ENCODE measurements around the gene HCAR3.

HCAR3 gene

GRCh38 chr12:122669397-122670070 is 47.1 kb downstream of the HCAR3 start:
- H3K4me1 ChIP-seq (ENCODE audit: control insufficient read depth in 1 of 2, insufficient read depth in 1 of 2, low read depth in 1 of 2, low read length in 1 of 2) = no peaks in the 10 kb centered on the region
- peaks cover 9% of the 10 kb centered on the region for H3K27me3 ChIP-seq
- TF ChIP-seq, protein P1, sequence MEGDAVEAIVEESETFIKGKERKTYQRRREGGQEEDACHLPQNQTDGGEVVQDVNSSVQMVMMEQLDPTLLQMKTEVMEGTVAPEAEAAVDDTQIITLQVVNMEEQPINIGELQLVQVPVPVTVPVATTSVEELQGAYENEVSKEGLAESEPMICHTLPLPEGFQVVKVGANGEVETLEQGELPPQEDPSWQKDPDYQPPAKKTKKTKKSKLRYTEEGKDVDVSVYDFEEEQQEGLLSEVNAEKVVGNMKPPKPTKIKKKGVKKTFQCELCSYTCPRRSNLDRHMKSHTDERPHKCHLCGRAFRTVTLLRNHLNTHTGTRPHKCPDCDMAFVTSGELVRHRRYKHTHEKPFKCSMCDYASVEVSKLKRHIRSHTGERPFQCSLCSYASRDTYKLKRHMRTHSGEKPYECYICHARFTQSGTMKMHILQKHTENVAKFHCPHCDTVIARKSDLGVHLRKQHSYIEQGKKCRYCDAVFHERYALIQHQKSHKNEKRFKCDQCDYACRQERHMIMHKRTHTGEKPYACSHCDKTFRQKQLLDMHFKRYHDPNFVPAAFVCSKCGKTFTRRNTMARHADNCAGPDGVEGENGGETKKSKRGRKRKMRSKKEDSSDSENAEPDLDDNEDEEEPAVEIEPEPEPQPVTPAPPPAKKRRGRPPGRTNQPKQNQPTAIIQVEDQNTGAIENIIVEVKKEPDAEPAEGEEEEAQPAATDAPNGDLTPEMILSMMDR (IDR thresholded peaks at IDR 0.05) = no peak
- no peak overlapping the region for H3K27ac ChIP-seq
- H3K36me3 ChIP-seq = no peaks in the 10 kb centered on the region
- no peaks in the 10 kb centered on the region for H3K9me3 ChIP-seq
- no peak overlapping the region for H3K4me3 ChIP-seq (ENCODE audit: low read depth in 1 of 2, low read length in 1 of 2)

DNA sequence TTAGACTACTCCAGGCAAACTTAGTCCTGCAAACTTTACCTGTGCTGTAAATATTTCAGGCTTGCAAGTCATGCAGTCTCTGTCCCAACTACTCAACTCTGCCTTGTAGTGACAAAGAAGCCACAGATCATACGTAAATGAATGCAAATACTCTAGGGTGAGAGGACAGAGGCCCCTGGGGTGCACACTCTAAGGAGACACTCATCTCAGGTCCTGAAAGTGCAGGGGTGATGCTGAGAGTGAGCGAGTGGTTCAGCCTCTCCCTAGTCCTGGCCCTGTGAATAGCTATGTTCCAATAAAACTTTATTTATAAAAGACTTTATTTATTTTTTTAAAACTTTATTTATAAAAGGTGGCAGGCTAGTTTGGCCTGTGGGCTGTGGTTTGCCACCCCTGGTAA is 48.3 kb downstream of the HCAR3 start:
- H3K36me3 ChIP-seq = no peaks in the 10 kb centered on the region
- peaks cover 3% of the 10 kb centered on the region for H3K27me3 ChIP-seq
- no peaks in the 10 kb centered on the region for H3K9me3 ChIP-seq
- H3K4me1 ChIP-seq (ENCODE audit: control insufficient read depth in 1 of 2, insufficient read depth in 1 of 2, low read depth in 1 of 2, low read length in 1 of 2) = no peaks in the 10 kb centered on the region
- no peak overlapping the region for H3K27ac ChIP-seq
- no peak overlapping the region for H3K4me3 ChIP-seq (ENCODE audit: low read depth in 1 of 2, low read length in 1 of 2)
- TF ChIP-seq, protein P1 (IDR thresholded peaks at IDR 0.05) = no peak

- H3K4me3 ChIP-seq (ENCODE audit: low read depth in 1 of 2, low read length in 1 of 2) = no peak overlapping the region
- TF ChIP-seq, protein P1 (IDR thresholded peaks at IDR 0.05) = no peak
- no peaks in the 10 kb centered on the region for H3K4me1 ChIP-seq (ENCODE audit: control insufficient read depth in 1 of 2, insufficient read depth in 1 of 2, low read depth in 1 of 2, low read length in 1 of 2)
- H3K27ac ChIP-seq = no peak overlapping the region
- no peaks in the 10 kb centered on the region for H3K36me3 ChIP-seq
- H3K27me3 ChIP-seq = no peaks in the 10 kb centered on the region
- H3K9me3 ChIP-seq = no peaks in the 10 kb centered on the region
Observed at GRCh38 chr12:122665759-122666158, 50.9 kb downstream of the HCAR3 start.

DNA sequence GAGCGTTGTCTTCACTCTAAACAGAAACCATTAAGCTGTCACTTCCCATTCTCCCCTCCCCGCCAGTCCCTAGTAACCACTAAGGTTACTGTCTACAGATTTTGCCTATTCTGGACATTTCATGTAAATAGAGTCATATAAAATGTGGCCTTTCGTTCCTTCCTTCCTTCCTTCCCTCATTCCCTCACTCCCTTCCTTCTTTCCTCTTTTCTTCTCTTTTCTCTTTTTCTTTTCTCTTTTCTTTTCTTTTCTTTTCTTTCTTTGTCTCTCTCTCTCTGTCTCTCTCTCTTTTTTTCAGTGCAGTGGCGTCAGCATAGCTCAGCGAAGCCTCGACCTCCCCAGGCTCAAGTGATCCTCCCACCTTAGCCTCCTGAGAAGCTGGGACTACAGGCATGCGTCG is 51.3 kb downstream of the HCAR3 start:
- Histone ChIP-seq H3K27me3 (no peaks in the 10 kb centered on the region), H3K9me3 (no peaks in the 10 kb centered on the region), H3K27ac (no peak overlapping the region), H3K36me3 (no peaks in the 10 kb centered on the region), H3K4me3 (ENCODE audit: low read depth in 1 of 2, low read length in 1 of 2) (no peak overlapping the region), H3K4me1 (ENCODE audit: control insufficient read depth in 1 of 2, insufficient read depth in 1 of 2, low read depth in 1 of 2, low read length in 1 of 2) (no peaks in the 10 kb centered on the region)
- TF ChIP-seq, protein P1 (IDR thresholded peaks at IDR 0.05) = no peak

Measured in neutrophil (primary cell).